ENCODE results near the gene REM2.

Gene REM2

GRCh38 chr14:22893706-22894105 is 10.7 kb downstream of the REM2 start:
- no peaks in the 10 kb centered on the region for H3K9me3 ChIP-seq
- no peak for DNase-seq
- no peak overlapping the region for H3K4me3 ChIP-seq
- no peaks in the 10 kb centered on the region for H3K27me3 ChIP-seq
- intact Hi-C loops (cut with DNase I; ENCODE audit: low total_unique reads): no loop called here
- no peak overlapping the region for H3K27ac ChIP-seq
- no peaks in the 10 kb centered on the region for H3K36me3 ChIP-seq
- H3K4me1 ChIP-seq: peaks cover 0 to 6% (median 2%) of the 10 kb centered on the region in 4 donors
- TF ChIP-seq CTCF (IDR thresholded peaks at IDR 0.05): no peak

GRCh38 chr14:22895402-22895801 is 12.4 kb downstream of the REM2 start:
- no peak for TF ChIP-seq CTCF (IDR thresholded peaks at IDR 0.05)
- intact Hi-C loops (cut with DNase I; ENCODE audit: low total_unique reads): no loop called here
- DNase-seq: peak in 1 of 2 donors; percentile 15

GRCh38 chr14:22896356-22896755 is 13.3 kb downstream of the REM2 start:
- no peak for TF ChIP-seq CTCF (IDR thresholded peaks at IDR 0.05)
- no peak overlapping the region for H3K27ac ChIP-seq
- no peaks in the 10 kb centered on the region for H3K27me3 ChIP-seq
- H3K4me3 ChIP-seq: no peak overlapping the region
- intact Hi-C loops (cut with DNase I; ENCODE audit: low total_unique reads): no loop called here
- peaks cover 0 to 8% (median 2%) of the 10 kb centered on the region in 4 donors for H3K4me1 ChIP-seq
- DNase-seq: peak in 1 of 2 donors; percentile 51
- peaks cover 7 to 11% (median 11%) of the 10 kb centered on the region in 3 donors for H3K36me3 ChIP-seq
- H3K9me3 ChIP-seq: no peaks in the 10 kb centered on the region

More at GRCh38 chr14:22895402-22895801, 12.4 kb downstream of the REM2 start:
- Histone ChIP-seq H3K27me3 (no peaks in the 10 kb centered on the region), H3K9me3 (no peaks in the 10 kb centered on the region), H3K27ac (no peak overlapping the region), H3K4me1 (peaks cover 0 to 8% (median 2%) of the 10 kb centered on the region in 4 donors), H3K36me3 (peaks cover 0 to 2% (median 1%) of the 10 kb centered on the region in 3 donors), H3K4me3 (no peak overlapping the region)

GRCh38 chr14:22896760-22897159 is 13.7 kb downstream of the REM2 start:
- Histone ChIP-seq H3K4me3 (no peak overlapping the region), H3K9me3 (no peaks in the 10 kb centered on the region), H3K27me3 (no peaks in the 10 kb centered on the region), H3K36me3 (peaks cover 11 to 15% (median 15%) of the 10 kb centered on the region in 3 donors), H3K27ac (no peak overlapping the region), H3K4me1 (peaks cover 0 to 8% (median 2%) of the 10 kb centered on the region in 4 donors)
- no peak for TF ChIP-seq CTCF (IDR thresholded peaks at IDR 0.05)
- intact Hi-C loops (cut with DNase I; ENCODE audit: low total_unique reads): no loop called here
- no peak for DNase-seq

GRCh38 chr14:22897357-22897756 is 14.3 kb downstream of the REM2 start:
- peaks cover 17 to 21% (median 17%) of the 10 kb centered on the region in 3 donors for H3K36me3 ChIP-seq
- no peak for TF ChIP-seq CTCF (IDR thresholded peaks at IDR 0.05)
- no peaks in the 10 kb centered on the region for H3K9me3 ChIP-seq
- H3K27me3 ChIP-seq: no peaks in the 10 kb centered on the region
- H3K4me1 ChIP-seq: peaks cover 0 to 8% (median 2%) of the 10 kb centered on the region in 4 donors
- intact Hi-C loops (cut with DNase I; ENCODE audit: low total_unique reads): no loop called here
- H3K27ac ChIP-seq: no peak overlapping the region
- no peak overlapping the region for H3K4me3 ChIP-seq
- peak in 1 of 2 donors; percentile 11 for DNase-seq
